Heart left ventricle (tissue), 16 donors: ENCODE data around the gene FAR2. TPM values are rescaled to one million over a fixed set of nuclear protein-coding genes. Genes with fewer than 3 reads are reported as not detected.

Experiments
- ATAC-seq, 4 donors: fragments of 200-7000 bp; cut with Tn5 transposase; one replicate each; pipeline ENCODE4 v1.9.1; 2020 to 2022; ENCODE audit warnings: moderate library complexity in 4 of 4, mild to moderate bottlenecking in 3 of 4, moderate number of reproducible peaks in 1 of 4
- DNase-seq, 5 donors: peaks; one replicate each; pipeline ENCODE4 v3.0.0-alpha.2; 2020
- H3K27ac ChIP-seq, 12 donors: fragments of 200-600 bp; sonication (generic) in 4 of 12; one replicate each; pipeline versions ENCODE4 v1.5.0 to v1.8.0; 2016 to 2022; ENCODE audit warnings: mild to moderate bottlenecking in 2 of 12
- H3K27me3 ChIP-seq, 9 donors: fragments of 200-600 bp; sonication (generic) in 2 of 9; one replicate each; pipeline versions ENCODE4 v1.5.1 to v1.8.0; 2016 to 2022; ENCODE audit warnings: mild to moderate bottlenecking in 3 of 9
- H3K36me3 ChIP-seq, 9 donors: fragments of 200-600 bp; sonication (generic) in 2 of 9; one replicate each; pipeline versions ENCODE4 v1.5.0 to v1.8.0; 2018 to 2022; ENCODE audit warnings: mild to moderate bottlenecking in 2 of 9
- H3K4me1 ChIP-seq, 12 donors: fragments of 200-600 bp; sonication (generic) in 4 of 12; one replicate each; pipeline versions ENCODE4 v1.5.0 to v1.8.0; 2016 to 2022; ENCODE audit warnings: mild to moderate bottlenecking in 3 of 12
- H3K4me3 ChIP-seq, 12 donors: fragments of 200-600 bp; sonication (generic) in 4 of 12; one replicate each; pipeline versions ENCODE4 v1.5.0 to v1.8.0; 2017 to 2022; ENCODE audit warnings: mild to moderate bottlenecking in 9 of 12, moderate library complexity in 4 of 12
- H3K9me3 ChIP-seq, 12 donors: fragments of 200-600 bp; sonication (generic) in 4 of 12; one replicate each; pipeline versions ENCODE4 v1.5.0 to v1.8.0; 2016 to 2022; ENCODE audit warnings: mild to moderate bottlenecking in 1 of 12
- CTCF ChIP-seq, 12 donors: fragments of 200-600 bp; sonication (generic) in 4 of 12; IDR thresholded peaks; one replicate each; pipeline versions ENCODE4 v1.5.0 to v1.8.0; 2018 to 2022; ENCODE audit warnings: antibody characterized with exemption in 12 of 12, mild to moderate bottlenecking in 5 of 12
- POLR2A ChIP-seq, 2 donors: fragments of 450-650 bp; IDR thresholded peaks; one replicate each; pipeline ENCODE4 v1.6.1; 2017; ENCODE audit warnings: antibody characterized with exemption in 2 of 2, mild to moderate bottlenecking in 2 of 2, moderate library complexity in 2 of 2
- WGBS, 4 donors: extraction: QIAGEN DNeasy Blood & Tissue Kit in 2 of 4; methylation state at CpG; one replicate each; pipeline versions ENCODE4 v1.1.5 to v1.1.7; 2013 to 2018; 5-methylcytosine and 5-hydroxymethylcytosine counted together
- intact Hi-C, 10 donors: fragments of 100-400 bp; cut with DNase I; formaldehyde crosslinking; loops; one replicate each; pipeline versions ENCODE4 v1.11.1 to v1.14.2; 2022
- polyA plus RNA-seq, 2 donors: library from polyadenylated mRNA; stranded (reverse); fragments of 200-250 nt; gene quantifications; one replicate each; pipeline ENCODE4 v1.2.3, GENCODE V29; 2013
- total RNA-seq, 9 donors: library from RNA; depleted of rRNA in 2 of 9; stranded (reverse); fragments of >200 nt in 2 of 9; fragmentation: NEBNext Ultra II Directional in 3 of 9; extraction: Animal tissue kit (Norgen Biotek cat#: 25700) in 3 of 9; gene quantifications; one replicate each; pipeline versions ENCODE4 v1.1.0 to v1.2.4, GENCODE V29; 2016 to 2023
- donor health status: ischemic (EF 13 %, LVEDD 7.1; RV severe dilation, severe dysfunction).
- donor health status: healthy with polysubstance abuse.
- donor health status: DM: no; HTN: yes; CAD: no.
- donor health status: DM: no; HTN: no; CAD: no.
- donor health status: ischemic (EF 25% LVEDD 6.9; RV normal size, moderate dysfunction).
- donor health status: ischemic (EF 25% LVEDD 5.7; RV mildly dilated, moderate dysfunction).
- donor health status: healthy.
- donor health status: DM: yes; HTN: yes; CAD: no.
- donor health status: ischemic (EF 35%, LVEDD 5.7; RV mildly dilated, moderate dysfunction).
- donor health status: nonischemic (EF 11% LVEDD 7.7; RV severe dilation, severe dysfunction).
- donor health status: DM: yes; HTN: yes; CAD: no.
- donor health status: PGD.
- donor health status: ischemic (EF 29% LVEDD 5.4; RV normal size, mild dysfunction).
- donor health status: nonischemic (EF 23%, LVEDD 6.1; RV moderate dilation, normal function).

The FAR2 gene
- total and polyA plus RNA-seq, 11 donors, result 1.1 to 11.6 (median 3.0) TPM

GRCh38 chr12:29269706-29270408 lies 120.8 kb downstream of the FAR2 start:
- peaks cover 0 to 14% (median 0%) of the 10 kb centered on the region in 9 donors for H3K36me3 ChIP-seq
- WGBS, 4 donors, result 95 to 96% (median 96%) methylated on average over 5 of the region's 5 CpGs
- no peaks in the 10 kb centered on the region for H3K4me1 ChIP-seq
- intact Hi-C loops, result no loop called here
- no peak overlapping the region for H3K4me3 ChIP-seq
- no peak for DNase-seq
- peaks cover 0 to 8% (median 0%) of the 10 kb centered on the region in 12 donors for H3K9me3 ChIP-seq
- no peak for TF ChIP-seq CTCF (IDR thresholded peaks at IDR 0.05)
- no peak for TF ChIP-seq POLR2A (IDR thresholded peaks at IDR 0.05)
- no peaks in the 10 kb centered on the region for H3K27me3 ChIP-seq
- no peak for ATAC-seq
- no peak overlapping the region for H3K27ac ChIP-seq

GRCh38 chr12:29270446-29270845 lies 121.4 kb downstream of the FAR2 start:
- TF ChIP-seq POLR2A (IDR thresholded peaks at IDR 0.05) (no peak), CTCF (IDR thresholded peaks at IDR 0.05) (no peak)
- no peak overlapping the region for H3K27ac ChIP-seq
- WGBS, 4 donors, result 94 to 98% (median 94%) methylated on average over 5 of the region's 5 CpGs
- intact Hi-C loops, result no loop called here
- peaks cover 0 to 14% (median 0%) of the 10 kb centered on the region in 9 donors for H3K36me3 ChIP-seq
- peaks cover 0 to 2% (median 0%) of the 10 kb centered on the region in 12 donors for H3K9me3 ChIP-seq
- no peak overlapping the region for H3K4me3 ChIP-seq
- ATAC-seq (no peak), DNase-seq (no peak)
- H3K4me1 ChIP-seq, result no peaks in the 10 kb centered on the region
- H3K27me3 ChIP-seq, result no peaks in the 10 kb centered on the region

DNA sequence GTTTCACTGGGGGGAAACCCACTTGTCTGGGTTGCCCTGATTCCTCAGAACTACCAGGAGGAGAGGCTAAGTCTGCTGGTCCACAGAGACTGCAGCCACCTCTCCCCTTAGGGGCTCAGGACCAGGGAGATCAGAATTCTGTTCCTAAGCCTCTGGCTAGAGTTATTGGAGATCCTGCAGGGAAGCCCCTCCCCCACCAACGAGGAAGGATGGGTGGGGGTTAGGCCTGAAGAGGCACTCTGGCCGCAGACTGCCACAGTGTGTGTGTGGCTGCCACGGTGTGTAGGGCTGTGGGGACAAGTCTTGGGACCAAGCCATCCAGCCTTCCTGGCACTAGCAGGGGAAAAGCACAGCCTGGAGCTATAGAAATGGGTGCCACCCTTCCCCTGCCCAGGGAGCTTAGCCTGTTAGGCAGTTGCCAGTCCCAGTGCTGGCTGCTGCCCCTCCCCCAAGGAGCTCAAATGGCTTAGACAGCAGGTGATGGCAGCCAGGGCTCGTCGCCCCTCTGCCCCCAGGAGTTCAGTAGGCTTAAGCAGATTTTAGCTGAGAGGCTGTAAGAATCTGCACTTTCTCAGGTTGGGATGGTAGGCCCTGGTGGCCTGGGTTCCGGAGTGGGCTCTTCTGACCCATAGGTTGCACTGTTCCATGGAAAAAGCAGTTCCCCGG lies 124.2 kb downstream of the FAR2 start:
- intact Hi-C loops, result no loop called here
- DNase-seq (no peak), ATAC-seq (no peak)
- Histone ChIP-seq H3K4me3 (no peak overlapping the region), H3K27me3 (no peaks in the 10 kb centered on the region), H3K27ac (no peak overlapping the region), H3K4me1 (no peaks in the 10 kb centered on the region), H3K36me3 (peaks cover 0 to 21% (median 0%) of the 10 kb centered on the region in 9 donors), H3K9me3 (no peaks in the 10 kb centered on the region)
- WGBS, 4 donors, result 68 to 78% (median 69%) methylated on average over 4 to 7 of the region's 7 CpGs
- no peak for TF ChIP-seq POLR2A (IDR thresholded peaks at IDR 0.05)
- TF ChIP-seq CTCF (IDR thresholded peaks at IDR 0.05), result no peak

GRCh38 chr12:29275834-29276233 lies 126.8 kb downstream of the FAR2 start:
- Histone ChIP-seq H3K27me3 (no peaks in the 10 kb centered on the region), H3K9me3 (no peaks in the 10 kb centered on the region), H3K4me1 (no peaks in the 10 kb centered on the region), H3K4me3 (no peak overlapping the region), H3K27ac (no peak overlapping the region), H3K36me3 (peaks cover 0 to 21% (median 0%) of the 10 kb centered on the region in 9 donors)
- DNase-seq, result no peak
- 92 to 97% (median 94%) methylated on average over 3 of the region's 3 CpGs for WGBS, 4 donors
- intact Hi-C loops, result no loop called here
- TF ChIP-seq POLR2A (IDR thresholded peaks at IDR 0.05) (no peak), CTCF (IDR thresholded peaks at IDR 0.05) (no peak)
- ATAC-seq, result no peak
